ENCODE measurements around the gene FGFR2. TPM values are rescaled to one million over a fixed set of nuclear protein-coding genes. Genes with fewer than 3 reads are reported as not detected.

FGFR2 gene
- total RNA-seq, 1 experiment from 2014 or later, result 135 TPM

- TF ChIP-seq, protein P1, sequence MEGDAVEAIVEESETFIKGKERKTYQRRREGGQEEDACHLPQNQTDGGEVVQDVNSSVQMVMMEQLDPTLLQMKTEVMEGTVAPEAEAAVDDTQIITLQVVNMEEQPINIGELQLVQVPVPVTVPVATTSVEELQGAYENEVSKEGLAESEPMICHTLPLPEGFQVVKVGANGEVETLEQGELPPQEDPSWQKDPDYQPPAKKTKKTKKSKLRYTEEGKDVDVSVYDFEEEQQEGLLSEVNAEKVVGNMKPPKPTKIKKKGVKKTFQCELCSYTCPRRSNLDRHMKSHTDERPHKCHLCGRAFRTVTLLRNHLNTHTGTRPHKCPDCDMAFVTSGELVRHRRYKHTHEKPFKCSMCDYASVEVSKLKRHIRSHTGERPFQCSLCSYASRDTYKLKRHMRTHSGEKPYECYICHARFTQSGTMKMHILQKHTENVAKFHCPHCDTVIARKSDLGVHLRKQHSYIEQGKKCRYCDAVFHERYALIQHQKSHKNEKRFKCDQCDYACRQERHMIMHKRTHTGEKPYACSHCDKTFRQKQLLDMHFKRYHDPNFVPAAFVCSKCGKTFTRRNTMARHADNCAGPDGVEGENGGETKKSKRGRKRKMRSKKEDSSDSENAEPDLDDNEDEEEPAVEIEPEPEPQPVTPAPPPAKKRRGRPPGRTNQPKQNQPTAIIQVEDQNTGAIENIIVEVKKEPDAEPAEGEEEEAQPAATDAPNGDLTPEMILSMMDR (conservative IDR thresholded peaks at IDR 0.05), result no peak
- H2AK5ac ChIP-seq (ENCODE audit: insufficient read length, low read length), result no peak overlapping the region
- peak overlapping the region in 1 of 3 experiments; percentile 30; a peak in 1 of 7 replicates for H3K27ac Mint-ChIP-seq
- H3K4me3 Mint-ChIP-seq, result no peak overlapping the region
- no peaks in the 10 kb centered on the region for H4K20me1 ChIP-seq (ENCODE audit: control insufficient read depth, insufficient read depth, insufficient read length)
- H3T11ph ChIP-seq (ENCODE audit: low read length), result no peak overlapping the region
- DNase-seq, result no peak
- peaks cover 13 to 15% of the 10 kb centered on the region in 2 experiments; a peak in 3 of 4 replicates for H3K4me1 Mint-ChIP-seq
- no peak overlapping the region for H3K27ac ChIP-seq (ENCODE audit: insufficient read length, low read depth, low read length)
- no peak overlapping the region for H4K91ac ChIP-seq (ENCODE audit: insufficient read length, low read depth, low read length)
- no peaks in the 10 kb centered on the region for H3K9me3 Mint-ChIP-seq
- no peak overlapping the region for H2BK15ac ChIP-seq (ENCODE audit: low read depth, low read length)
- H2BK120ac ChIP-seq (ENCODE audit: low read depth, low read length, poor library complexity, severe bottlenecking), result no peak overlapping the region
- H3K36me3 Mint-ChIP-seq (ENCODE audit: insufficient read depth in 1 of 3, low read depth in 3 of 3), result no peaks in the 10 kb centered on the region
- no peak overlapping the region for H3K9ac ChIP-seq (ENCODE audit: extremely low read depth, insufficient read length, low read length)
- no peaks in the 10 kb centered on the region for H3K79me2 ChIP-seq (ENCODE audit: insufficient read depth, low read length)
- no peak overlapping the region for H2BK12ac ChIP-seq (ENCODE audit: insufficient read length, low read depth, low read length)
- H3K23ac ChIP-seq (ENCODE audit: insufficient read length, low read depth, low read length), result no peak overlapping the region
- no CpG with 5 or more reads among the region's 5 CpGs for WGBS (ENCODE audit: extremely low coverage, insufficient read length, low lambda C conversion rate)
- no peak overlapping the region for H3K18ac ChIP-seq (ENCODE audit: insufficient read length, low read depth, low read length)
- no peak overlapping the region for H4K8ac ChIP-seq (replicated peaks; ENCODE audit: insufficient read length, low read depth, low read length)
- H3K27me3 ChIP-seq (ENCODE audit: insufficient read depth, low read length), result no peaks in the 10 kb centered on the region
- no peak overlapping the region for H3K4ac ChIP-seq (ENCODE audit: low read depth, low read length)
- no peaks in the 10 kb centered on the region for H3K23me2 ChIP-seq (ENCODE audit: insufficient read length, low read depth, low read length, poor library complexity, severe bottlenecking)
- H3K4me1 ChIP-seq (ENCODE audit: insufficient read depth, low read length), result no peaks in the 10 kb centered on the region
- peaks cover 2% of the 10 kb centered on the region for H3K27me3 Mint-ChIP-seq (ENCODE audit: low read depth)
- no peak overlapping the region for H3K4me2 ChIP-seq (ENCODE audit: insufficient read depth, insufficient read length, low read length)
- H3K56ac ChIP-seq (ENCODE audit: insufficient read length, low read depth, low read length), result no peak overlapping the region
- no peaks in the 10 kb centered on the region for H3K9me3 ChIP-seq (ENCODE audit: control insufficient read depth, low read depth, low read length)
- no peak overlapping the region for H4K5ac ChIP-seq (ENCODE audit: insufficient read length, low read depth, low read length)
- no peak overlapping the region for H2AFZ ChIP-seq (ENCODE audit: low read length)
- no peaks in the 10 kb centered on the region for H3K79me1 ChIP-seq (ENCODE audit: insufficient read depth, low read depth, low read length, poor library complexity, severe bottlenecking)
- no peak overlapping the region for H3K14ac ChIP-seq (ENCODE audit: insufficient read depth, low read length)
- H2BK5ac ChIP-seq (ENCODE audit: insufficient read length, low read length), result no peak overlapping the region
- H2BK20ac ChIP-seq (ENCODE audit: low read depth, low read length, poor library complexity, severe bottlenecking), result no peak overlapping the region
Measured at GRCh38 chr10:121442086-121442935, 155.9 kb downstream of the FGFR2 start.

All from H9 (cell line).